Activated B cell treated with CpG ODN at 0.5 μM for 24 hours (primary cell): Measurements from ENCODE around the gene SF3A1. TPM values are rescaled to one million over a fixed set of nuclear protein-coding genes. Genes with fewer than 3 reads are reported as not detected.

Experiments
- ATAC-seq: fragments of 200-7000 bp; cut with Tn5 transposase; one replicate; pipeline ENCODE4 v1.10.0; 2021; ENCODE audit warnings: low read depth, mild to moderate bottlenecking, moderate library complexity
- CTCF ChIA-PET: fragments of 350-600 bp; sonication (Branson Sonifier 250); formaldehyde crosslinking; loops from one replicate; lab custom pipeline; 2021; ENCODE audit warnings: antibody characterized with exemption; lab: Charles Lee
- POLR2A ChIA-PET: fragments of 350-600 bp; sonication (Branson Sonifier 250); formaldehyde crosslinking; loops from one replicate; lab custom pipeline; 2021; ENCODE audit warnings: antibody characterized with exemption; lab: Charles Lee
- DNase-seq: peaks from one replicate; pipeline ENCODE4 v3.0.0; 2022
- H3K27ac Mint-ChIP-seq: one replicate; pipeline ENCODE4 v1.8.0; 2020; ENCODE audit warnings: mixed read lengths
- H3K27me3 Mint-ChIP-seq: one replicate; pipeline ENCODE4 v1.8.0; 2021; ENCODE audit warnings: mixed read lengths
- H3K36me3 Mint-ChIP-seq: one replicate; pipeline ENCODE4 v1.8.0; 2021; ENCODE audit warnings: low read depth, mixed read lengths
- H3K4me1 Mint-ChIP-seq: one replicate; pipeline ENCODE4 v1.8.0; 2021; ENCODE audit warnings: mixed read lengths
- H3K4me3 Mint-ChIP-seq: one replicate; pipeline ENCODE4 v1.8.0; 2020; ENCODE audit warnings: mild to moderate bottlenecking, mixed read lengths
- H3K9me3 Mint-ChIP-seq: one replicate; pipeline ENCODE4 v1.8.0; 2020; ENCODE audit warnings: mixed read lengths
- CTCF ChIP-seq: fragments of 200-600 bp; IDR thresholded peaks from one replicate; pipeline ENCODE4 v1.8.0; 2022; ENCODE audit warnings: antibody characterized with exemption, mild to moderate bottlenecking
- intact Hi-C: fragments of 100-400 bp; cut with micrococcal nuclease; formaldehyde crosslinking; loops from one replicate; pipeline ENCODE4 v1.15.1; 2024
- total RNA-seq: library from RNA; stranded (reverse); gene quantifications from 2 replicates; pipeline ENCODE4 v1.2.3, GENCODE V29; 2022

Gene SF3A1
- total RNA-seq, 1 donor from 2014 or later: 263 TPM

DNA sequence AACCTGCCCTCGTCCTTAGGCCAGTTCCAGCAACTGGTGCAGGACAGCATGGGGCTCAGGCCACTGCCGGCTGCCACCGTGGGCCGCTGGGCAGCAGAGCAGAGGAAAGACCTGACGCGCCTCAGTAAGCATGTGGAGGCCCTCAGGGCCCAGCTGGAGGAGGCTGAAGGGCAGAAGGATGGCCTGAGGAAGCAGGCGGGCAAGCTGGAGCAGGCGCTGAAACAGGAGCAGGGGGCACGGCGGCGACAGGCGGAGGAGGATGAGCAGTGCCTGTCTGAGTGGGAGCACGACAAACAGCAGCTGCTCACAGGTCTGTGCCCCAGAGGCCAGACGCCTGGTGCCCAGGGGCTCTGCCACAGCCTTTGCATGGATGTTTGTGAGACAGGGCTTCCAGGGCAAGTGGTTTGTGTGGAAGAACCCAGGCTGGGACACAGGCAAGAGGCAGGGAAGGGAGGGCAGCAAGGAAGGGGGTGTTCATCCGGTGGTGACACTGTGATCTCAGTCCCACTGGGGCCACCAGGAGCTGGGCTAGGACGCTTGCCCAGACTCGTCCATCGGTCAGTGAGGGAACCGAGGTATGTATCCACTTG lies 14.0 kb upstream of the SF3A1 start:
- POLR2A ChIA-PET: no interaction called here
- no peaks in the 10 kb centered on the region for H3K27me3 Mint-ChIP-seq
- no peak overlapping the region for H3K27ac Mint-ChIP-seq
- no peak for TF ChIP-seq CTCF
- no peak for ATAC-seq
- no peak overlapping the region for H3K4me3 Mint-ChIP-seq
- CTCF ChIA-PET: no interaction called here
- no peaks in the 10 kb centered on the region for H3K9me3 Mint-ChIP-seq
- H3K36me3 Mint-ChIP-seq: peaks cover 1% of the 10 kb centered on the region
- DNase-seq: no peak
- no peaks in the 10 kb centered on the region for H3K4me1 Mint-ChIP-seq
- intact Hi-C loops: no loop called here

DNA sequence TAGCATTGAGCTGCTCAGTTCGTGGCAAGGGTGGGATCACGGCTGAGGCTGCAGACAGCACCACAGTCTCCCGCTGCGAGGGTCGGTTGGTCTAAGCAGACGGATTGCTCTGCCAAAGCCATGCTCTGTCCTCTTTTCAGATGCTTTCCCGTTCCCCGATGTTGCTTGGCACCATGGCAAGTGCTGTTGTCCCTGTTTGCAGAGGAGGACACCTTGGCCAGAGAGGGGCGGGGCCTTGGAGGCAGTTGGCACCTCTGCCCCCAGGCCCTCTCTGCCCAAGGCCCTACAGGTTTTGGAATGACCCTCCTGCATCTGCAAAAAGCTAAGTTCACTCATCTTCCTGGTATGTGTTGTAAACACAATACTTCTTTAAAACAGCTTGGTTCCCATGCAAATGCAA lies 11.7 kb upstream of the SF3A1 start:
- Mint-ChIP-seq H3K27ac (no peak overlapping the region), H3K36me3 (peaks cover 1% of the 10 kb centered on the region), H3K27me3 (no peaks in the 10 kb centered on the region), H3K9me3 (no peaks in the 10 kb centered on the region), H3K4me3 (no peak overlapping the region), H3K4me1 (no peaks in the 10 kb centered on the region)
- POLR2A ChIA-PET: interaction anchor here (1.1 kb wide), 1 partner anchor 55 kb away, joined by 7 read pairs; no protein-coding TSS in a partner anchor
- CTCF ChIA-PET: no interaction called here
- no peak for ATAC-seq
- intact Hi-C loops: no loop called here
- no peak for TF ChIP-seq CTCF
- DNase-seq: no peak

GRCh38 chr22:30365891-30366290 lies 9.2 kb upstream of the SF3A1 start:
- no peak for TF ChIP-seq CTCF
- peaks cover 1% of the 10 kb centered on the region for H3K36me3 Mint-ChIP-seq
- no peak for DNase-seq
- ChIA-PET POLR2A (interaction anchor here (0.7 kb wide), 1 partner anchor 56 kb away, joined by 3 read pairs; no protein-coding TSS in a partner anchor), CTCF (no interaction called here)
- H3K27ac Mint-ChIP-seq: no peak overlapping the region
- no peaks in the 10 kb centered on the region for H3K9me3 Mint-ChIP-seq
- intact Hi-C loops: no loop called here
- no peak for ATAC-seq
- no peak overlapping the region for H3K4me3 Mint-ChIP-seq
- no peaks in the 10 kb centered on the region for H3K27me3 Mint-ChIP-seq
- H3K4me1 Mint-ChIP-seq: no peaks in the 10 kb centered on the region

DNA sequence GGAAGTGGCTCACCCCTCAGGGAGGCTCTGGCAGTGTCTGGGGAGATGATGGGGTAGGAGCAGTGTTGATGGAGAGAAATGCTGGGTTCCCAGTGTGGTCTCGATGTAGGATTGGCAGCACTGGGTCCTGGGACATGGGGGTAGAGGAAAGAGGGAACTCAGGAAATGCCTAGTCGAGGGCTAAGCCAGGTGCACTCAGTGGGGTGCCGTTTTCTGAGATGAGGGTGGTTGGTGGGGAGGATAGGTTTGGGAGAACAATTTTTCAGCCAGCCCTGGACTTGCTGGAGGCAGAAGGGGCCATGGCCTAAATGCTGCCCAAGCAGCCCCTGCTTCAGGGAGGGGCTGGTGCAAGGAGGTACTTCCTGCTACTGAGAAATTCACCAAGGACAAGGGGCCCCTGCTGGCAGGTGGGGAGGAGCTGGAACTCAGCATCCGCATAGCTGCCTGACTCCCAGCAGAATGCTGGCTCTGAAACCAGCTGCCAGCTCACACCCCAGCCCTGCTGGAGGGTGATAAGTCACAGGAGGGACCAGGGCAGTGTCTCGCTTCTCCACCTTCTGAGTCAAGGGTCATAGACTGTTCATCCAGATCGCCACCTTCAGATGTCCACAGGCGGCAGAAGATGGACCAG lies 6.1 kb upstream of the SF3A1 start:
- peaks cover 3% of the 10 kb centered on the region for H3K4me1 Mint-ChIP-seq
- POLR2A ChIA-PET: no interaction called here
- intact Hi-C loops: no loop called here
- DNase-seq (no peak), ATAC-seq (no peak)
- no peaks in the 10 kb centered on the region for H3K36me3 Mint-ChIP-seq
- no peaks in the 10 kb centered on the region for H3K9me3 Mint-ChIP-seq
- CTCF ChIA-PET: no interaction called here
- no peak overlapping the region for H3K27ac Mint-ChIP-seq
- no peak for TF ChIP-seq CTCF
- no peaks in the 10 kb centered on the region for H3K27me3 Mint-ChIP-seq
- no peak overlapping the region for H3K4me3 Mint-ChIP-seq

DNA sequence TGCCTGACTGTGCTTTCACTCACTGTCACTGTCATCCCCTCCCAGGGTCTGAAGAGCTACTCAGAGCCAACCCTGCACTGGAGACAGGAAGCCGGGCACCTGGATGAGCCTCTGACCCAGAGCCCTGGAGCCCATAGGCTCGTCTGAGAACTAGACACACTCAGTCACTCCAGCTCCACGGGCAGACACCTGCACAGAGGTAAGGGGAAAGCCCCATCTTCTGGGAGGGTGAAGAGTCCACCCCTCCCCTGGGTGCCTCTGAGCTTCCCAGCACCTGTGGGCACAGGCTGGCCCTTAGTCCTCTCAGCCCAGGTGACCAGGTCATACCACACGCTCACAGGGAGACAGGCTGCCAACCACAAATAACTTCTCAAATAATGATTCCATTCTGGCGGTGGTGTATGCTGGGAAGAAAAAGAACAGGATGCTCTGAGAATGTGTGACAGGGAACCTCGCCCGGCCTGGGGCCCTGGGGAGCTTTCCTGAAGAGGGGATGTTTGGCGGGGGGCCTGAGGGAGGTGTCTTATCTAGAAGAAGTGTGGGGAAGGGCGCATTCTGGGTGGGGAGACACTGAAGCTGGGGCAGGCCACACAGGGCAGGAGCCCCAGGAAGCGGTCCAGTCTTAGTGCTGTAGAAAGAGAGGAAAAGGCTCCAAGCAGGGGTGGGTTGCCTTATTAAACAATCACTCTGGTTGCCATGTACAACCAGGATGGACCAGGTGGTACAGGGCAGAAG lies 5.4 kb upstream of the SF3A1 start:
- ChIA-PET POLR2A (no interaction called here), CTCF (no interaction called here)
- Mint-ChIP-seq H3K27ac (no peak overlapping the region), H3K36me3 (peaks cover 2% of the 10 kb centered on the region), H3K27me3 (no peaks in the 10 kb centered on the region), H3K4me3 (no peak overlapping the region), H3K9me3 (no peaks in the 10 kb centered on the region), H3K4me1 (peaks cover 7% of the 10 kb centered on the region)
- DNase-seq (no peak), ATAC-seq (no peak)
- no peak for TF ChIP-seq CTCF
- intact Hi-C loops: no loop called here
